Fibroblast of skin of left quadriceps (primary cell): ENCODE data around the gene NRG3.
"Not testable (repeated sequence)": the region's sequence is repeated elsewhere in the genome, so short reads cannot be mapped to it uniquely, and the experiment has no call there.

ENCODE experiments used
- DNase-seq, 2 experiments: peaks; one replicate each; pipeline ENCODE4 v3.0.0-alpha.2; 2013; ENCODE audit warnings: low read depth in 2 of 2

The NRG3 gene

DNA sequence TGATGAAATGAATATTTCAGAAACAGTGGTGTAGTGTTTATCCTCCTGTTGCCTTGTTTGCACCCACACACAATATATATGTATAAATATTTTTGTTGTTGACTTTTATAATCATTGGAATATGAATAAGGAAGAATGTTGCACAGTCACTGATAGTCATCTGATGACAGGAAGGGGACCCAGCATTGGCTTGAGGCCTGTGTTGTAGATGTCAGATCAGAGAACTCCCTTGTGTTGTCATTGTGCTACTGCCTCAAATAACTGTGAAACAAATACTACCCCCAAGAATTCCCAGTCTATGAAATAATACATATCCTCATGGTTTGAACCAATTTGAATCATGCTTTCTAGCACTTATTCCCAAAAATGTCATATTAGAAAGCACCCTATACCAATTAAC, 84.0 kb downstream of the NRG3 start:
- DNase-seq = no peak

DNA sequence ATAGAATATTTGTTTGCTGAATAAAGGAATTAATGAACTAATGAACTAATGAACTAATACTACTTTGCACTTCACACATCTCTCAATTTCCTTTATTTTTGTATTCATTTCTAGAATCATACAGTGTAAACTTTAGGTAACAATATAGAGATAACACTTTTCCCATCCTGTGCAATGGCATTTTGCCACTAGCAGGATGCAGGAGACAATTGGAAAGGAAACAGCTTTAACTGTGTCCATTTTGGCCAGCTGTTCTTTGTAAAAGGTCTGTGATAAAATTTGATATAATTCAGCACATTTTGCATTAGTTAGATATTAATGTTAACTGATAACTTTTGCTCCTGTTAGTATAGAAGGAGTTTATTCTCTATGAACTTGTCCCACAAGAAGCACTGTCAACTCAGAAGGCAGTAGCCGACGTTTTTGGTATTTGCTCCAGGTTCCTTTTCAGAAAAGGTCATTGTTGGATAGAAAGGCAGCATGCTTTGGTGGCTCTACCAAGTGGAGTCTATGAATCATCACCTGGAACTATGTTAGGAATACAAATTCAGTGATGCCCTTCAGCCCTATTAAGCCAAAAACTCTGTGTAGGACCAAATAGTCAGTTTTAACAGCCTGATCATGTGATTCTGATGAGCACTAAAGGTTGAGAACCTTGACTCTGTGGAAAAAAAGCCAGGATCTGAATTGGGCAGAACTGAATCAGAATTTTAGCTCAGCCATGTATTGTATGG, 86.6 kb downstream of the NRG3 start:
- DNase-seq = no peak

DNA sequence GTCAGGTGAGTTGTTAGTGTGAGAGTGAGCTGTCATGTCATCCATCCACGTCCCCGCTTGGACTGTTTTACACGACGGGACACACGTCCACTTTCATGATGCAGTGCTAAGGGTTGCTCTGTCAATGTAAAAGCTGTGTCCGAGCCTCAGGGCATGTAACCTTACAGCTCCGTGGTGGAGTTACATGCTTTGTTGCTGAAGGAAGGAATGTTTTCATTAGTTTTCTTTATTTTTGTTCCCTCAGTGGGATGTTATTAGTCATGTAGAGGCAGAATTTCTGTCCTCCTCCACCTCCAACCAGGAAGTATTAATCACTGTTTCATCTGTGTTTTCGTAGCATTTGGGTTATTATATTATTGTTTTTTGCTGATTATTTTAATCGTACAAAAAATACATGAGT, 88.6 kb downstream of the NRG3 start:
- DNase-seq = no peak

DNA sequence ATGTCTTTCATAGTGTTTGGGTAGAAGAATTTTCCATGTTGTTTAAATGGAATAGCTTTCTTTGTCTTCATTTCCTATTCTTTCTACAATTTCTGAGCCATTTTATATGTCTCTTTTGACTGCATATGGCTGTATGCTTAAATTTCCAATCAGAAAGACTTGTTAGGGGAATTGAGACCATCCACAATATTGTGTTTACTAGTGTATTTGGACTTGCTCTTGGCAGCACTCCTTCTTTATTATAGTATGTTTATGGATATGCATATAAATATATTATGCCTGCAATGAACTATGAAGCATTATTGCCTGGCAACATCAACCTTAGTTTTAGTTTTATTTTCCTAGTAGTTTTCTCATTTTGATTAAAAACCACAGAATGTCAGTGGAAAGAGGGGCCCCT, 92.7 kb downstream of the NRG3 start:
- DNase-seq = no peak

DNA sequence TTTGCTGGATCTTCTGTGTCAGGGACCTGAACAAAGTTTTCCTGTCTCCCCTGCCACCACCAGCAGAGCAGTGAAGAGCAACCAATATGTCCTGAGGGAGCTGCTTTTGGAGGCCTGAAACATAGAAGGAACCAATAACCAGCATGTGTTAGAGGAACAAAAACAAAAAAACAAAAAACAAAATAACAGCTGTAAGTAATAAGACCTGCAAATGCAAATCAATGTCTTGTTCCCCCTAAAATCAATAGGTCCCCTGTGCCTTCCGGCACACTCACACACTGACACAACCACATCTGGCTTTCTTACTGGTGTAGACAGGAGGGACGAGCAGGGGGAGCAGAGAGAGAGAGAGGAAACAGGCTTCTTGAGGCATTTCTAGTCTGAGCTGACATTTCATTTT, 94.1 kb downstream of the NRG3 start:
- DNase-seq = no peak

DNA sequence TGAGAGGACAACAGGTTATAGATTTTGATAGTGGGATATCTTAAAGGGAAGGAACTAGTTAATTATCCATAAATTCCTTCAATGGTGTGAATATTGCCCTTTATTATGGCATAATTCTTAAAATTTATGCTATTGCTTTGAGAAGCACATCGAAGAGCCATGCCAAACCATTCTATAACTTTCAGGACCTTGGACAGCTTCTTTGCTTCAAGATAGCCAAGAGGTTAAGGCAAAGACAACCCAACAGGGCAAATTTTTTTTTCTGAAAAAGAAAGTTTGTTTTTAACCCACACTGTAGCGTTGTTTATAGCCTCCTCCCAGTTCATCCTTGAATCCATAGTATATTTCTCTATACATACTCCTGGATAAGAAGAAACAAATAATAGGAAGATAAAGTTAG, 103.2 kb downstream of the NRG3 start:
- DNase-seq = no peak

DNA sequence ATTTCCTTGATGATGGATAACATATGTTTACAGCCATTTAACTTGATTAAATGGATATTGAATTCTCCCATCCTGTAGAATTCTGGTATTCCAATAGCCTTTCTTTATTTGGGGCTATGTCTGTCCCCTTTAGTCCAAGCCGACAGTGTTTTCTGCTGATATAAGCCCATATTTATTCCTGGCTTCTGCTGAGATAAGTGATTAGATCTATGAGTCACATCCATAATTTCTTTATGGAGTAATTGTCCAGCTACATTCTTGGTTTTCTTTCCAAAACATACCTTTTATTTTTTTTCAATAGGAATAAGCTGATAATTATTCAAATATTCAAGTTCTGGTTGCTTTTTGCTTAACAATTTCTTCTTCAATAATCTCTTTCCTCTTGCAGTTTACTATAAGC, 106.7 kb downstream of the NRG3 start:
- DNase-seq = no peak

DNA sequence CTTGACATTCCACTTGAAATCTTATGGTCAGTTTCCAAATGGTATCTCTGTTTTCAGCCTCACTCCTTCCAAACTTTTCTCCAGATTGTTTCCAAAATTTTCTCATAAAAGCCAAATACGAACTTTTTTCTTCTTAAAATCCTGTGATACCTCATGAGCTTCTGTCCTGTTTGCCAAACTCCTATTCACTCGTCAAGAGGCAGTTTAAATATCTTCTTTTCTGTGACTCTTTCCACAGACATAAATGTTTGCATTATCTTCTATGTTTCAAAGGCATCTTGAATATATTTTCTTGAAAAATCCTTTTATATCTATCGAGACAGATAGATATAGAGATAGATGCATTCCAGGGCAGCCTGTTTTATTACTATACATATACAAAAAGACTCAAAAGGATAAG, 109.4 kb downstream of the NRG3 start:
- no peak for DNase-seq

DNA sequence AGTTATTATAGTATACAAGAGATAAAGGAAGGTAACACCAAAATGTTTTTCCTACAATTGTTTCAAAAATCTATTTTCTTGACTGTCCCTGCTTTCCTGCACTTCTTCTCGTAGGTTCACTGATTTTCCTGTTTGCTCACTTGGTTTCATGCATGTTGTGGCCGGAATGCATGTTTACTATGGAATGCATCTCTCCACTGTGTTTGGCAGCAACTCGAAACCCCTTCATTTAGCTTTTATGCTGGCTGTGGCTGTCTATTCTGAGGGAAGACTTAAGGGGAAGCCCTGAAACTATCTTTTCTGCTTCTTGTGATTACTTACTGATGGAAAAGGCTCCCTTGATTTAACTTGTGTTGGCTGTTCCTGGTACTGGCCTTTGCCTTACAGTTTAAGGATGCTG, 120.3 kb downstream of the NRG3 start:
- no peak for DNase-seq

DNA sequence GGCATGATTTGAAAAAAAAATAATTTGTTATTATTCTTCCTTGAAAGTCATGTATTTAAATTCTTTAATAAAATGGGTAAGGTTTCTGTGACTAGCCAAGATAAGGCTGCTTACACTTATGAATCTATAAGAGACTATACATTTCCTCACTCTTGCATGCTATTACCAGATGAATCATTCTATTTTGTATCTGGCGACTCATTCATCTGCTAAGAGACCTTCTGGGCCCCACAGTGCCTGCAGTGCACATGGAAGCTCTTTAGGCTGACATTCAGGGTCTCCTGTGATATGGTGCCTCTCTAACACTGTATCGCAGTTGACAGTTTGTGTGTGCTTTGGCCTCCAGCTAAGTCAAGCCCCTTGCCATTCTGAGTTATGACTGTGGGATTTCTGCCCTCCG, 121.9 kb downstream of the NRG3 start:
- DNase-seq = no peak

DNA sequence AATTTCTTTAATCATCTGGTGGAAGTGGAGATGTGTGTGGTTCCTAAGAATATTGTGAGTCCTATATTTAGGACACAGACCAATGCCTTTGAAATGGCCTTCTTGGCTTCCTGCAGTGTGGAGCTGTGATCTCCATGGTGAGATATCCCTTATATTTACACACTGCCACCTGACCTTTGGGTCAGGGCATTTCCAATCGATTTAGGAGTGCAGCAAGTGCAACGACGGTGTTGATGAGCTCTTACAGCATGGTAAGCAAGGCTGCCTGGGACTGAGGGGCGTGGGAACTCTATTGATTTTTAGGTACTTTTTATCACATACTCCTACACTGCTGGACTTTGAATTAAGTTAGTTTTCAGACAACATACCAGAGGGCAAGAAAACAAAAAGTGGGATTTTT, 146.0 kb downstream of the NRG3 start:
- no peak for DNase-seq

DNA sequence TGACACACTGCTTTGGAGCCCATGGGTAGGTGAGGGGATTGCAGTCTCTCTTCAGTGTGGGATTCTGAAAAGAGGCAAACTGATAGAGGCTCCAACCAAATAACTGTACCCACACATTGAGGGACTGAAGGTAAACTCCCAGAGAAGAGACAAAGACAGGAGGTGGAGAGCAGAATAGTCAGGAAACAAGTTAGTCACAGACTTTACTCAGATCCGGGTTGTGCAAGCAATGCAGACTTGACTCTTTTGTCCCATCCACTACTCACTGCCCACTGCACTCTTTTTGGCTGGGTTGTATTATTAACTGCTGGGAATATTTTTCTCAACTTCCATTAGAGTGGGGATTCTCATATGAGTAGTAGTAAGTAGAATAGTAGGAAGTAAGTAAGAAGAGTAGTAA, 152.7 kb downstream of the NRG3 start:
- no peak for DNase-seq

DNA sequence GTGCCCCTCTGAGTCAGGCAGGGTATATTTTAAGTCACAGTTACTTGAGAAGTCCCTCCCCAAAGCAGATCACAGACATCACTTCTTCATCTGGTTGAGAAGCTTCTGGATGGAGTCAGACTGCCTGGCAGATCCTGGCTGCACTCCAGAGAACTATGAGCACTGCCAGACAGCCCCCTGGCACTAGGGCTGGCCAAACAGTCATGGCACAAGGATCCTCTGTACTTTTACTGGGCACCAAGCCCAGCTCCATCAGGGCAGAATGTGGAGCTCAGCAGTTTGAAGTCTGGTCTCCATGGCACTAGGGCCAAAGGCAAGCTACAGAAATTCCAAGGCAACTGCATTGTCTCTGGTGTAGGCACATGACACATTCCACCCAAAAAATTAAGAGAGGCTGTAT, 162.1 kb downstream of the NRG3 start:
- DNase-seq = no peak

DNA sequence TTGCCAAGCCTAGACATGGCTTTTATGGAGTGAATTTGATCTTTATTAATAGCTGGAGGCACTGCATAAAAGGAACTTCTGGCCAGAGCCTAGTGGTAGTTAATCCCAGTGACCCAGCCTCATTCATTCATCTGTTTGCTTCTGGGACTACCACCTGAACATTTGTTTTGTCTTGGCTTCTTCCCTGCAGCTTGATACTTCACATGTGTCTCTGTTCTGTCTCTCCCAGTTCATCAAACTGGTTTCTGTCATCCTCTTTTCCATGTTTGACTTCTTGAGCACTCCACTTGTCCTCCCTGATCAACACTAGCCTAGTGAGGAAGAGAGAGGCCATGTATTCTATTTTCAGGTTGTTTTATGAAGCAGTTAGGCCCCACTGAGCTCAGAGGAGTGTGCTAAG, 163.6 kb downstream of the NRG3 start:
- no peak for DNase-seq

DNA sequence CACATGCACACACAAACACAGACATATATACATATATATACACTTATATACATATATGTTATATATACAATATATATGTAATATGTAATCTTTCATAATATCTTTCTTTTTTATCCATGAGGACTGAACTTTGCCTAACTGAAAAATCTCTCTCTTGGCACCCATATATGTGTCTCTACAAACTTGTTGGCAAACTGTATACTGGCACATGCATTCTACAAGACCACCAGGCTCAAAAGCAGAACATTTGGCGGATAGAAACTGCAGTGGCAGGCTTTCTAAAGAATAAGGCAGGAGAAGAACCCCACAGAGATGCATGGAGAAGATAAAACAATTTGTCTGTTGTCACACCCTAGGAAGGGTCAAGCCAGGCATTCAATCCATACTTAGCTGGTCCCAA, 165.3 kb downstream of the NRG3 start:
- no peak for DNase-seq

DNA sequence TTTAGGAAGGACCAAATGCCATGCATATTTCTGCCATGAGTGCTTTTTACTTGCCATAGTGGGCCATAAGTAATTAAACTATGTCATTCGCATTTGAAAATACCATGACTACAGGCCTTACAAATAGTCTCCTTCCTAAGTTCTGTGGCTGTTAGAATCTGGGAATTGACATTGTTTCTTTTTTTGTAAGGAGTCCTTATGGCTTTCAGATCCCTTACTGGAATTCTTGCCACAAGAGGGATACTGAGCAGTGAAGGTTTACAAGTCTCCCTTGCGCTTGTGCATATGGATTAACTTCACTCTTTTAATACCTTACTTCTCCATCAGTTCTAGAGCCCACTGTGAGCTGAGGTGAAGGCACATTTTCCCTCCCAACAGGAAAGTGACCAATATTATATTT, 166.0 kb downstream of the NRG3 start:
- no peak for DNase-seq

DNA sequence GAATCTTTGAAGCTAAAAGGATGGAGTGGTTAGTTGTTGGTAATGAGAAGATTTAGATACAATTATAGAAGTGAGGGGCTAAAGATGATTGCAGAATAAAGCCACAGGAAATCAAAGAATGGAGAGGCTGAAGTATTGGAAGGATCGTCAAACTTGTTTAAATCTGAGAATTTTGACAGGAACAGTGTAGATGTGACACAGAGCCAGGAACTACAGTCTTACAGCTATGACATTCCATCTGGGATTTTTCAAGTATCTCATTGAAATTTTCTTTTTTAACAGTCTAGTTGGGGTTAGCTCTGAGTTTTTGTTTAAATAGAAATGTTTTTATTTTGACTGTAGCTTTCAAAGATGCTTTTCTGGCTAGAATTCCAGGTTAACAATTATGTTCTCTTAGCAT, 181.4 kb downstream of the NRG3 start:
- no peak for DNase-seq

DNA sequence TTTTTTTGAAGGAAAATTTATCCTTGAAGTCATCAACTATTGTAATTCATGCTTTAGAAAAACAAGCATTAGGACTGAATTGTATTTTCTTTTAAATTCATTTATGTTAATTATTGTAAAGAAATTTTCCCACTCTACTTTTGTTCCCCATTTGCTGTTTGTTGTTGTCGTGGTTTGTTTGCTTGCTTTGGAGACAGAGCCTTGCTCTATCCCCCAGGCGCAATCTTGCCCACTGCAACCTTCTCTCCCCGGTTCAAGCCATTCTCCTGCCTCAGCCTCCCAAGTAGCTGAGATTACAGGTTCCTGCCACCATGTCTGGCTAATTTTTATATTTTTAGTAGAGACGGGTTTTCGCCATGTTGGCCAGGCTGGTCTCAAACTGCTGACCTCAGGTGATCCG, 192.2 kb downstream of the NRG3 start:
- DNase-seq = not testable (repeated sequence)

DNA sequence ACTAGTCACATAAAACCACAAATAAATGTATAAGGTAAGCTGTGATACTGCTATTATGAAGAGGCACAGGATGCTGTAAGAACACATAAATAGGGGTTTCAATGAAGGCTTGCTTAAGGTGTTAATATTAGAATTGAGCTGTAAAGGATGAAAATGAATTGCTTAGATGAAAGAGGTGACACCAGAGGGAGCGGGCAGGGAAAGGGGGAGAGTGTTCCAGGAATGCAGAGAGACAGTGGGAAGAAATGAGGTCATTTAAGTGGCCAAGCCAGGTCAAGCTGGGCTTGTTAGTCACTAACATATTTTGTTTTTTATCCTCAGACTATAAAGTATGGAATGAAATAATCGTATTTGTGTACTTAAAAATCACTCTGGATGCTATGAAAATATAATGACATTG, 193.5 kb downstream of the NRG3 start:
- no peak for DNase-seq

DNA sequence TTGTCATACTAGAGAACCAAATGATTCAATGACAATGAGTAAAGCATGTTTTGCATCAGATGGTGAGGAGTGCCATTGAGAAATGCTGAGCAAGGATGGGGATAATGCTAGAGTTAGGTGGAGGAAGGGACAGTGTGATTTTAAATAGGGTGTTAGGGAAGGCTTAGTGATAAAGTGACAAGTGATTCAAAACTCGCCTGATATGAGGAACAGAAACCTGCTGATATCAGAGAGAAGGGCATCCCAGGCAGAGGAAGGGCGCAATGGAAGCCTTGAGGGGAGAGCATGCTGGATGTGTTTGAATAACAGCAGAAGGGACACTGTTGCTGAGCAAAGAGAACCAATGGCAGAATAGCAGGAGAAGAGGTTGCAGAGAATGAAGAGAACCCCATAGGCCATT, 196.2 kb downstream of the NRG3 start:
- DNase-seq = no peak

DNA sequence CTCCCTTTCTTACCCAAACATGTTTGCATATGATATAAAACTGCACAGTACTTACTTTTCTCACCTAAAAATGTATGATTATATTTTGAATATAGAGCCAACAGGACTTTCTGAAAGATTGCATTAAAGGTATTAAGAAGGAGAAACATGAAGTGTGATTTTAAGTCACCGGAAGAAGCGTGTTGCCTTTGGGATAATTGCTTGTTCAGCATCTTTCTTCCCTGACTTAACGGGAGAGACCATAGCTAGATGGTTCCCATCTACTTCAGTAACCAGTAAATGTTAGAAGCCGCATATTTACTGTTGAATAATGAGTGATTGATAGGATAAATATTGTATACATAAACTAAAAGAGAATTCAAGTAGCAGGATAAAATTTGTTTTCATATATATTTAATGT, 197.1 kb downstream of the NRG3 start:
- no peak for DNase-seq

DNA sequence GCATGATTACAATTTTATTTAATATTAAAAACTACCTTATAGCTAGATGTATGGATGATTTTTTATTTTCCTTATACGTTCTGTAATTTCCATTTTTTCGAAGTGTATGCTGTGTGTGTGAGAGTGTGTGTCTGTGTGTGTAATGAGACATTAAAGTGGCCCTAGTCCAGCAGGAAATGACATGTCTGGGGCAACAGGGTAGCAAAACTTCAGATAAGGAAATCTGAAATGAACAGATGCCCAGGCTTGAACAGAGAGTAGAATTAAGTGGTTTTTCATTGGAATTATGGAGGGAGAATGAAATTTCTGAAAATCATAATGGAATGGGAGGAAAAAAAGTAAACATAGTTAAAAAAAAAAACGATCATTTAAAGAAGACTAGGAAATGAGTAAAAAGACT, 200.6 kb downstream of the NRG3 start:
- DNase-seq = no peak

DNA sequence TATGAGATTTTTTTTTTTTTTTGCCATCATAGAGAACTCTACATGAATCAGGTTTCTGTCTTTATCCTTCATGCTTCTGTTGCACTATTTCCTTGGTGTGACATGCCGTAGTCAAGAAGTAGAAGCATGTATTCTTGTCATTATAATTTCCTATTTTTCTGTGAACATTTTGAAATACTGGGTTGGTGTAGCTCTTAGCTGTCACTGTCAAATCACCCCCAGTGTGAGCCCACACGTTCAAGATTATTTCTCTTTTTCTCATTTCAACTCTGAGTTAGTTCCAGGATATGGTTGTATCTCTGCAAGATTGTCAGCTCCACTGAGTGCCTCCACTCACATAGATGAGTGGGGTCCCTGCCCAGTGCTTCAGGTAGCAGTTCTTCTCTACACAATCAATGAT, 209.5 kb downstream of the NRG3 start:
- DNase-seq = no peak

DNA sequence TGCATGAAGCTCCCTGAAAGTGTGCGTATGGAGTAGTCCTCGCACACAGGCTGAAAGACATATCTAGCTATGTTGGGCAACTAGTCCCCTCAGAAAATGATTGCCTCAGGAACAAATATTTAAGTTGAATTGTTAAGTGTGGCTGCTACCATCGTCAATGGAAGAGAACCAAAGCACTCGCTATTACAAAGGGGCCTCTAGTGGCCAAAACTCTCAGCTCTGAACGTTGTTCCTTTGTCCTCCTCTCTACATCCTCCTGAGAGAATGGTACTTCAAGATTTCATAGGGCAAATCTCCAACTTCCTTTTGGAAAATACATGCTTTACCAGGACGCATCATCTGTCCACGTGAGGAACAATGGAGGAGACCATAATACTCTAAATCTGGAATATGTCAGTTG, 209.9 kb downstream of the NRG3 start:
- no peak for DNase-seq

DNA sequence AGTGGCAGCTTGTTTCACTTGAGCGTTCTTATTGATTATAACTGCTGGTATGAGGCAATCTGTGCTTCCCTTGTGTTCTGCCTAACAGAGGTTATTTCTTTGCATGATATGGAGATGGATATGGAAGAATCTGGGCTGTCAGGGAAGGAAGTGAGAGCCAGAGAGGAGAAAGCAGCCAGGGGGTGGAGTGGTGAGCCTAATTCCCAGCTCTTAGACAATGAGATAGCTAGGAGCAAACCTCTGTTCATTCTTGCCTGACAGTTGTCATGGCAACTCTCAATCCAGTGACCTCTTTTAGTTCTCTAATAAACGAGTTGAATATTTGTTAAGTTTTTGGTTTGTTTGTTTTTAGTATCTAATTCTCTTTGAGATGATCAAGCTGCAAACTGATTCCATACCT, 214.3 kb downstream of the NRG3 start:
- DNase-seq = no peak
